Pons (tissue), 1 donor: ENCODE results near the gene ERCC4.

ENCODE experiments used
- DNase-seq: peaks from one replicate; pipeline ENCODE4 v3.0.0-alpha.2; 2016; ENCODE audit warnings: low spot score

The ERCC4 gene

DNA sequence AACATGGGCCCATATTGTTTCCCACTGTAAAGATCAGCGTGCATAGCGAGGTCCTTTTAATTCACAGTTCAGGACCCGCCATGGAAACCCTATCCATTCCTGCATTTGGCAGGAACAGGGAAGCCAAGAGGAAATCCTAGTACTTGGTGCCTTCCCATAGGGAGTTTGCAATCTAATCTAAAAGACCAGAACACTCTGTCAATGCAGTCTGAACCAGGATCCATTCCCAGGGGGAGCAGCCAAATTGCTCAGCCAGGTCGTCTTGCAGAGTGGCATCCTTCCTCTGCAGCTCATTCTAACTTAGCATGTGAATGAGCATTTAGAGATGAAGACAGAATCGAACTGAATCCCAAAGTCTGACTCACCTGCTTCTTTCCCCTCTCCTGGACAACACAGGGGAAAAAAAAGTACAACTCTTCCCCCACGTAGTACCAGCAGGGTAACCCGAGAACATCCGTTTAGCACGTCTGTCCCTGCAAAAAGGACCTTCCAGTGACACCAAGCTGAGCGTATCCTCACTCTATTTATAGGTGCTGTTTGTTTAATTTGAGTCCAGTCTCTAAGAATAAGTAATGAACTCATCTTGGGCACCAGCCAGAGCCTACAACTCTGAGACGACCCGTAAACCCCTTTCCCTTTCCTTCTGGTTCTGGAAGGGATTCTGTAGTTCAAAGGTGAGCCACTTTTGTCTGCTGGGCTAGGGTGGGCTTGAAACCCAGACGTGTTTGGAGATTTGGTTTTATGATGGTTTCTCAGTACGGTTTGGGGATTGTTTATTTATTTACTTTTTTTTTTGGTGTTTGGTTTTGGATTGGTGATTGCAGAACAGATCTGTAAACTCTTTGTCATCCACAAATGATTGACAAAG is 74.5 kb downstream of the ERCC4 start:
- DNase-seq: no peak

DNA sequence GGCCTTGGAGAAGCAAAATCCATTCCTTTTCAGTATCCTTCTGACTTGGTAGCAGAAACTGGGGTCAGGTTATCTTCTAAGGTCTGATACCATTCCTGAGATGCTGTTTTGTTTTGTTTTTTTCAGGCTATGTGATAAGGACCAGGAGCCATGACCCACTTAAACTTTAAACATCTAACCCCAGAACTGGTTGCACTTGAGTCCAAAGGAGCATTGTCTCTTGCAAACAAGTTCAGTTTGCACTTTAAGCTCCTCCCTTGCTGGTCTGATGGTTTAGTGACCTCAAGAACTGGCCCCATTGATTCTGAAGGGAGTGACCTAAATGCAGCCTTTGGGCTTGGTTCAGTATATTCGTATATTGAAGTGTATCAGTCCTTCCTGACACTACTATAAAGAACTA is 75.2 kb downstream of the ERCC4 start:
- no peak for DNase-seq

DNA sequence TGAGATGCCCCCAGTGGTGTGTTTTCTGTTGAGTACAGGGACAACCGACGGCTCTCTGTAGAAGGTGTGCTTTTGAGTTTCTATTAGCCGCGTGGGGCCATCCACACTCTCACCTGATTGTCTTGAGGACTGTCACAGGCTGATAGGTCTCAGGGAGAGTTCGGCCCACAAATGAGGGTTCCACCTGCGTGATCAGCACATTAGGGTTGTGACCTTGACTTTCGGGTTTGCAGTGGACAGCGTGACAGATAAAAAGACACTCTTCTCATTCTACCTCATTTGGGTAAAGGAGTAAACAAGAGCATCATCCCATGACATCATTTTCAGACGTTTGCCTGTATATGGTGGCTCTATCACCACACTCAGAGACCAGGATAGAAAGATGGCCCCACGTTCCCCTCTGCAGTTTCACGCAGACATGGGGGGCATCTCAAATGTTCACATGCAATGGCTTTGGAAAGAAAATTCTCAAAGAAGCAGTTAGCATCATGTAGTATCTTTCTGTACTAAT is 76.9 kb downstream of the ERCC4 start:
- DNase-seq: no peak

DNA sequence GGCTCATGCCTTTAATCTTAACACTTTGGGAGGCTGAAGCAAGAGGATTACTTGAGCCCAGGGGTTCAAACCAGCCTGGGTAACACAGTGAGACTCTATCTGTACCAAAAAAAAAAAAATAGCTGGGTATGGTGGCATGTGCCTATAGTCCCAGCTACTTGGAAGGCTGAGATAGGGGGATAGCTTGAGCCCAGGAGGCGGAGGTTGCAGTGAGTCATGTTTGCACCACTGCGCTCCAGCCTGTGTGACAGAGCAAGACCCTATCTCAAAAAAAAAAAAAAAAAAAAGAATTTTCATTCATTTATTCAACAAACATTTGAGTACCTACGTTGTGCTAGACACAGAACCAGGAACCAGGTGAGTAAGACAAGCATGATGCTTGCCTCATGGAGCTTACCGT is 77.6 kb downstream of the ERCC4 start:
- DNase-seq: no peak

DNA sequence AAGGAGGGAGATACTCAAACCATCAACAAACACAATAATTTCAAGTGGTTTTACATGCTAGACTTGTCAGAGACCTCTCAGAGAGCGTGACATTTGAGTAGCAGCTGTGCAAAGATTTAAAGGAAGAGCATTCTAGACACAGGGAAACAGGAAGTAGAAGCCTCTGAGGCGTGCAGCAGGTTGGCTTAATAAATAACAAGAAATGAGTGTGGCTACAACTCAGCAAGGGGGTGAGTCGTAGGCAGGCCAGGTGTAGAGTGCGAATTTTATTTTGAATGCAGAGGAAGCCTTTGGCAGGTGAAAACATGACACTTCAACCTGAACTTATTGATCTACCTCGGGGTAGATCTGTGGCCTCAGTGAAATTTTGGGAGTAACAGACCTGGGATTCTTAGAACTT is 78.0 kb downstream of the ERCC4 start:
- no peak for DNase-seq

DNA sequence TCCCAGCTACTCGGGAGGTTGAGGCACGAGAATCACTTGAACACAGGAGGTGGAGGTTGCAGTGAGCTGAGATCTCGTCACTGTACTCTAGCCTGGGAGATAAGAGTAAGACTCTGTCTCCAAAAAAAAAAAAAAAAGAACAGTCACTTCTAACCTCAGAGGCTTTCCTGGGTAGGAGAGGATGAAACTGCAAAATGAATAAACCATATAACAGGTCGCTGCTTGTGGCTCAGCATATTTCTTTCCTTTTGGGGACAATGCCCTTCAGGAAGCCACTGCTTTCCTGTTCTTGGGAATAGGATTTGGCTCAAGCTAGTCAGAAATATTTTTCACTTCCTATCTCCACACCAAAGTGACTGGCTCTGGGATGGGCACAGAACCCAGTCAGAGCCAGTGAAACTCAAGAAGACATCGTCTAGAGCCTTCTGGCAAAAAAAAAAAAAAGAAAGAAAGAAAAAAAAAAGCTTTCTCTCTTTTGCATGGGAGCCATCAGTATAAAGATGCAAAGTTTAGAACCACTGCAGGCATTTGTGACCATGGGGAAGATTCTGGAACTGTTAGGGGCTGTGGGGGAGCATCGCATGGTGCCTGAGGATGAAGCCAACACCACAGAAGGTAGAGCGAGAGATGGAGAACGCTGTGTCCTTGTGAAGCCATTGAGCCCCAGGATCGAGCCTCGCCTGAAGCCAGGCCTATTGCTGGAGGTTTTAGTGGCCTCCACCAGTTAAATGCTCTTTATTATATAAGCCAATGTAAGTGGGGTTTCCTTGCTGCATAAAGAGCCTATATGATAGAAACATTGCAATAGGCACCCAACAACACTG is 79.3 kb downstream of the ERCC4 start:
- DNase-seq: no peak

DNA sequence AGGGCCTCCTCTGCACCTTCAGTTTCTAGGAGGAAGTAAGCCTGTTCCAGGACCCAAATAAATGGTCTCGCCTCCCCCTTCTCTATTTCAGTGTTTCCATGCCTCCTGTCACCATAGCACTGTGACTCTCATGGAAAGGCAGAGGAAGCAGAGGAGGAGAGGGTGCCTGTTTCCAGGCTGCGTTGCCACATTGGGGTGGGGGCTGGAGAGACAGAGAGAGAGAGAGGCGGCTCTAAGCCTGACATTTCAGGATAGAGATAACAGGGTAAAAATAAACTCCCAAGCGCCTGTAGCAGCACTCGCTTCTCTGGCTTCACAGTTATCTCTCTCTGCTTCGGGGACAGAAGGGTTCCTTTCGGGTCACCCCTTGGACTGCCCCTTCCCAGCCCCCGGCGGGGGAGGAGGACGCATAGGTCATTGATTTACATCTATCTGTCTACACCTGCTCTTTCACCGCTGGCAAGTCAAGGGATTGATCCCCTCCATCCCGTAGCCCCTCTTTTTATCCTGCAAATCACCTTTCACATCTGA is 80.0 kb downstream of the ERCC4 start:
- no peak for DNase-seq

DNA sequence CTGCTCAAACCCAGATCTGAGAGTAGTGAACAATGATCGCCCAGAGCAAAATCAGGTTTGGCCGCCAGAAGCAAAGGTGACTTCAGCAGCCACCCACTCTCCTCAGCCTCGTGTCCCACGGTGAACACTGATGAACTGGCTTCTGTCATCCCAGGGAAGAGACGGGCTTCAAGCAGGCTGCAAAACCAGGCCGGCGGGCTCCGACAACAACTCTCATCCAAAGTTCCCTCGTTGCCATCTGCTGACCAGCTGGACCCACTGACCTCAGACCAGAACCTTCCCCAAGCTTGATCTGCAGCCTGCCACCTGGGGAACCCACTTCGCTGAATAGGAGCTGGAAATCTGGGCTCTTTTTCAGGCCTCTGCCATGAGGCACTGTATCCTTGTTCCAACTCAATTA is 81.6 kb downstream of the ERCC4 start:
- no peak for DNase-seq
